Loucy (cell line): Measurements from ENCODE around the gene SLIT1.

Source experiments
- CTCF ChIP-seq: fragments of 200-600 bp; sonication (generic); conservative IDR thresholded peaks from 2 replicates; pipeline ENCODE4 v1.5.1; 2014; ENCODE audit warnings: mild to moderate bottlenecking, antibody characterized with exemption, low read length
- EZH2phosphoT487 ChIP-seq: fragments of 200-600 bp; IDR thresholded peaks from 2 replicates; pipeline ENCODE4 v1.6.1; 2018; ENCODE audit warnings: antibody characterized with exemption, mild to moderate bottlenecking, moderate library complexity, borderline replicate concordance

- TF ChIP-seq CTCF (no peak), EZH2phosphoT487 (no peak)
These were observed 61.5 kb downstream of the SLIT1 start for GRCh38 chr10:97124211-97124610.
